ENCODE data around the gene ACOT2. TPM values are rescaled to one million over a fixed set of nuclear protein-coding genes. Genes with fewer than 3 reads are reported as not detected.
A peak's percentile ranks its signal among the peaks of the same experiment; 100 is the strongest.
"Not testable (repeated sequence)": the region's sequence is repeated elsewhere in the genome, so short reads cannot be mapped to it uniquely, and the experiment has no call there.

Gene ACOT2
- total and polyA plus RNA-seq, 10 of the 15 experiments (the other 5 are each of a cell fraction or from before 2014, with no cell fraction given), result 9.6 to 41.9 (median 22.8) TPM

GRCh38 chr14:73537244-73538045, 31.6 kb upstream of the ACOT2 start:
- POLR2A ChIA-PET, result interaction anchor here (0.6 kb wide), 1 partner anchor 203 kb away, joined by 3 read pairs; no protein-coding TSS in a partner anchor
- ATAC-seq (peak; percentile 62), FAIRE-seq (peak; percentile 64)
- BruUV-seq (replicated peaks); H3K27ac ChIP-seq (ENCODE audit: control insufficient read depth, insufficient read depth); H3K27me3 ChIP-seq (replicated peaks in 1 of 2; ENCODE audit: control insufficient read depth in 2 of 2, insufficient read depth in 2 of 2, low read length in 1 of 2); in situ Hi-C loops (cut with MboI); H3K4me1 ChIP-seq (ENCODE audit: control insufficient read depth, insufficient read depth, low read length); H3K79me2 ChIP-seq (ENCODE audit: control insufficient read depth, insufficient read depth, low read length); intact Hi-C loops (cut with micrococcal nuclease; ENCODE audit: unreplicated experiment); H4K20me1 ChIP-seq (ENCODE audit: control insufficient read depth, insufficient read depth); H3K9ac ChIP-seq (ENCODE audit: control insufficient read depth, insufficient read depth, low read length); H3K36me3 ChIP-seq (ENCODE audit: control insufficient read depth in 2 of 2, insufficient read depth in 2 of 2, low read length in 1 of 2); H3K4me3 ChIP-seq; H3K9me3 ChIP-seq (replicated peaks; ENCODE audit: control insufficient read depth, insufficient read depth, low read length); DNase-seq (ENCODE audit: low read depth, low spot score): not testable (repeated sequence)
- CTCF ChIA-PET, result interaction anchor here (0.9 to 2.0 kb wide), 4 partner anchors 25 to 364 kb away, joined by 3 to 6 read pairs (median 4); partner anchors contain the start of gene ACOT2
- 10% methylated on average over 20 of the region's 84 CpGs for WGBS (ENCODE audit: insufficient coverage, insufficient replicate concordance, low lambda C conversion rate, missing lambda C conversion rate)
- SMC1A ChIA-PET (ENCODE audit: uncharacterized antibody, unreplicated experiment), result interaction anchor here (1.3 to 1.4 kb wide), 2 partner anchors 11 to 29 kb away, joined by 3 to 4 read pairs; no protein-coding TSS in a partner anchor
- Histone ChIP-seq H2AFZ (ENCODE audit: control insufficient read depth, low read depth, low read length) (peak overlapping the region; percentile 44; the same call in 1 of the 2 replicates), H3K4me2 (ENCODE audit: control insufficient read depth, insufficient read depth) (peak overlapping the region; percentile 33; the same call in 1 of the 2 replicates)
- peak; percentile 67 for TF ChIP-seq HDAC6 (IDR thresholded peaks at IDR 0.05; ENCODE audit: unreplicated experiment)
- peak in 1 of 2 experiments; percentile 51; a peak in 1 of 4 replicates for TF ChIP-seq BHLHE40 (IDR thresholded peaks at IDR 0.05; ENCODE audit: borderline replicate concordance in 1 of 2, low read depth in 2 of 2, low read length in 1 of 2)
- RAD21 ChIA-PET (ENCODE audit: unreplicated experiment), result interaction anchor here (0.7 kb wide), 1 partner anchor 8 kb away, joined by 4 read pairs; no protein-coding TSS in a partner anchor

GRCh38 chr14:73539017-73539416, 30.0 kb upstream of the ACOT2 start:
- H2AFZ ChIP-seq (ENCODE audit: control insufficient read depth, low read depth, low read length); DNase-seq (ENCODE audit: low read depth, low spot score); intact Hi-C loops (cut with micrococcal nuclease; ENCODE audit: unreplicated experiment); H3K4me2 ChIP-seq (ENCODE audit: control insufficient read depth, insufficient read depth); H4K20me1 ChIP-seq (ENCODE audit: control insufficient read depth, insufficient read depth); in situ Hi-C loops (cut with MboI); H3K9me3 ChIP-seq (replicated peaks; ENCODE audit: control insufficient read depth, insufficient read depth, low read length); H3K79me2 ChIP-seq (ENCODE audit: control insufficient read depth, insufficient read depth, low read length); BruUV-seq (replicated peaks); H3K36me3 ChIP-seq (ENCODE audit: control insufficient read depth in 2 of 2, insufficient read depth in 2 of 2, low read length in 1 of 2); H3K4me1 ChIP-seq (ENCODE audit: control insufficient read depth, insufficient read depth, low read length); H3K27me3 ChIP-seq (replicated peaks in 1 of 2; ENCODE audit: control insufficient read depth in 2 of 2, insufficient read depth in 2 of 2, low read length in 1 of 2); H3K4me3 ChIP-seq; H3K9ac ChIP-seq (ENCODE audit: control insufficient read depth, insufficient read depth, low read length); H3K27ac ChIP-seq (ENCODE audit: control insufficient read depth, insufficient read depth): not testable (repeated sequence)
- 2% methylated on average over 5 of the region's 5 CpGs for WGBS (ENCODE audit: insufficient coverage, insufficient replicate concordance, low lambda C conversion rate, missing lambda C conversion rate)
- ChIA-PET SMC1A (ENCODE audit: uncharacterized antibody, unreplicated experiment) (interaction anchor here (1.2 to 2.0 kb wide), 2 partner anchors 30 to 31 kb away, joined by 6 to 7 read pairs; partner anchors contain the start of gene ACOT2), CTCF (interaction anchor here (0.6 to 1.4 kb wide), 8 partner anchors 19 to 418 kb away, joined by 3 to 4 read pairs (median 3); no protein-coding TSS in a partner anchor), POLR2A (interaction anchor here (0.6 kb wide), 1 partner anchor 35 kb away, joined by 4 read pairs; no protein-coding TSS in a partner anchor), RAD21 (ENCODE audit: unreplicated experiment) (interaction anchor here (0.7 to 2.2 kb wide), 5 partner anchors 29 to 94 kb away, joined by 3 to 8 read pairs (median 7); no protein-coding TSS in a partner anchor)
- ATAC-seq (peak; percentile 95), FAIRE-seq (peak; percentile 84)
- TF ChIP-seq, protein P1, sequence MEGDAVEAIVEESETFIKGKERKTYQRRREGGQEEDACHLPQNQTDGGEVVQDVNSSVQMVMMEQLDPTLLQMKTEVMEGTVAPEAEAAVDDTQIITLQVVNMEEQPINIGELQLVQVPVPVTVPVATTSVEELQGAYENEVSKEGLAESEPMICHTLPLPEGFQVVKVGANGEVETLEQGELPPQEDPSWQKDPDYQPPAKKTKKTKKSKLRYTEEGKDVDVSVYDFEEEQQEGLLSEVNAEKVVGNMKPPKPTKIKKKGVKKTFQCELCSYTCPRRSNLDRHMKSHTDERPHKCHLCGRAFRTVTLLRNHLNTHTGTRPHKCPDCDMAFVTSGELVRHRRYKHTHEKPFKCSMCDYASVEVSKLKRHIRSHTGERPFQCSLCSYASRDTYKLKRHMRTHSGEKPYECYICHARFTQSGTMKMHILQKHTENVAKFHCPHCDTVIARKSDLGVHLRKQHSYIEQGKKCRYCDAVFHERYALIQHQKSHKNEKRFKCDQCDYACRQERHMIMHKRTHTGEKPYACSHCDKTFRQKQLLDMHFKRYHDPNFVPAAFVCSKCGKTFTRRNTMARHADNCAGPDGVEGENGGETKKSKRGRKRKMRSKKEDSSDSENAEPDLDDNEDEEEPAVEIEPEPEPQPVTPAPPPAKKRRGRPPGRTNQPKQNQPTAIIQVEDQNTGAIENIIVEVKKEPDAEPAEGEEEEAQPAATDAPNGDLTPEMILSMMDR (IDR thresholded peaks at IDR 0.05 in 2 of 3, conservative IDR thresholded peaks at IDR 0.05 in 1 of 3; ENCODE audit: control insufficient read depth in 2 of 3, extremely low read depth in 1 of 3, insufficient read depth in 1 of 3, low read depth in 3 of 3, low read length in 3 of 3), result peak; percentile 45 to 50 (median 48); a peak in 5 of 6 replicates
- TF ChIP-seq RAD21 (IDR thresholded peaks at IDR 0.05; ENCODE audit: insufficient read depth, low read depth, low read length), result 0 out of 2 replicates have a peak, but pooled peaks have one; percentile 22

- BruUV-seq (replicated peaks); H3K9me3 ChIP-seq (replicated peaks; ENCODE audit: control insufficient read depth, insufficient read depth, low read length); POLR2A ChIA-PET; H2AFZ ChIP-seq (ENCODE audit: control insufficient read depth, low read depth, low read length); SMC1A ChIA-PET (ENCODE audit: uncharacterized antibody, unreplicated experiment); H4K20me1 ChIP-seq (ENCODE audit: control insufficient read depth, insufficient read depth); H3K4me1 ChIP-seq (ENCODE audit: control insufficient read depth, insufficient read depth, low read length); H3K4me3 ChIP-seq; RAD21 ChIA-PET (ENCODE audit: unreplicated experiment); DNase-seq (ENCODE audit: low read depth, low spot score); H3K4me2 ChIP-seq (ENCODE audit: control insufficient read depth, insufficient read depth); H3K36me3 ChIP-seq (ENCODE audit: control insufficient read depth in 2 of 2, insufficient read depth in 2 of 2, low read length in 1 of 2); H3K27ac ChIP-seq (ENCODE audit: control insufficient read depth, insufficient read depth); intact Hi-C loops (cut with micrococcal nuclease; ENCODE audit: unreplicated experiment); H3K27me3 ChIP-seq (replicated peaks in 1 of 2; ENCODE audit: control insufficient read depth in 2 of 2, insufficient read depth in 2 of 2, low read length in 1 of 2); H3K79me2 ChIP-seq (ENCODE audit: control insufficient read depth, insufficient read depth, low read length); ATAC-seq; in situ Hi-C loops (cut with MboI); CTCF ChIA-PET; H3K9ac ChIP-seq (ENCODE audit: control insufficient read depth, insufficient read depth, low read length): not testable (repeated sequence)
- peak; percentile 35 for FAIRE-seq
- 70% methylated on average over 5 of the region's 7 CpGs for WGBS (ENCODE audit: insufficient coverage, insufficient replicate concordance, low lambda C conversion rate, missing lambda C conversion rate)
Observed at GRCh38 chr14:73542961-73543360, 26.1 kb upstream of the ACOT2 start.

Measured in GM12878 (cell line).